ENCODE results near the gene CCNI.

The CCNI gene

GRCh38 chr4:77007358-77008230 is 68.2 kb downstream of the CCNI start:
- DNase-seq (ENCODE audit: low read depth in 4 of 4, low spot score in 1 of 4): no peak

- no peak for DNase-seq (ENCODE audit: low read depth in 4 of 4, low spot score in 1 of 4)
Measured at GRCh38 chr4:77006753-77007353, 68.9 kb downstream of the CCNI start.

GRCh38 chr4:77003400-77003799 is 72.4 kb downstream of the CCNI start:
- no peak for DNase-seq (ENCODE audit: low read depth in 4 of 4, low spot score in 1 of 4)

- no peak for DNase-seq (ENCODE audit: low read depth in 4 of 4, low spot score in 1 of 4)
Measured at GRCh38 chr4:77002321-77003107, 73.3 kb downstream of the CCNI start.

GRCh38 chr4:77001907-77002306 is 73.9 kb downstream of the CCNI start:
- DNase-seq (ENCODE audit: low read depth in 4 of 4, low spot score in 1 of 4): no peak

GRCh38 chr4:76998251-76998901 is 77.4 kb downstream of the CCNI start:
- DNase-seq (ENCODE audit: low read depth in 4 of 4, low spot score in 1 of 4): no peak

GRCh38 chr4:76997532-76997931 is 78.3 kb downstream of the CCNI start:
- no peak for DNase-seq (ENCODE audit: low read depth in 4 of 4, low spot score in 1 of 4)
